ENCODE measurements around the gene NRG3.

NRG3 gene

DNA sequence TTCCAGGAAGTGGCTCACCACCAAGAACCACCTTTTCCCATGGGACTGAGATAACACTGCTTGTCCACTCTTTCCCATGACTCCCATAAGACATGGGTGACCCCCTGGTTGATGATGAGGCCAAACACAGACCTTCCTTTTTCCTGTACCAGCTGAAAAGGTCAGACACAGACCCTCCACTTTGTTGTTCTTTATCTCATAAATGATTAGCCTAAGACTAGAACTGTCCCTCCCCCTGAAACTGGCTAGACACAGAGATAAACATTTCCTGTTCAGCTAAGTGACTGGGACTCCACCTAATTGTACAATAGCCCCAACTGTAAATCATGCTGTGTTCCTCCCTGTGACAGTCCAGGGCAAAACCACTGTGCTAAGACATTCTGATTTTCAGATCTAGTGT is 8.2 kb upstream of the NRG3 start:
- Histone ChIP-seq H3K9me3 (ENCODE audit: control insufficient read depth, low read length) (no peaks in the 10 kb centered on the region), H3K27ac (ENCODE audit: low read depth, low read length, severe bottlenecking) (peak overlapping the region; percentile 65), H3K36me3 (ENCODE audit: control insufficient read depth, insufficient read depth, low read length) (no peaks in the 10 kb centered on the region), H3K4me1 (ENCODE audit: control insufficient read depth, insufficient read depth, low read length, poor library complexity, severe bottlenecking) (peaks cover 26% of the 10 kb centered on the region), H3K4me3 (ENCODE audit: extremely low read depth, insufficient read depth, low read length, poor library complexity, severe bottlenecking) (no peak overlapping the region)

DNA sequence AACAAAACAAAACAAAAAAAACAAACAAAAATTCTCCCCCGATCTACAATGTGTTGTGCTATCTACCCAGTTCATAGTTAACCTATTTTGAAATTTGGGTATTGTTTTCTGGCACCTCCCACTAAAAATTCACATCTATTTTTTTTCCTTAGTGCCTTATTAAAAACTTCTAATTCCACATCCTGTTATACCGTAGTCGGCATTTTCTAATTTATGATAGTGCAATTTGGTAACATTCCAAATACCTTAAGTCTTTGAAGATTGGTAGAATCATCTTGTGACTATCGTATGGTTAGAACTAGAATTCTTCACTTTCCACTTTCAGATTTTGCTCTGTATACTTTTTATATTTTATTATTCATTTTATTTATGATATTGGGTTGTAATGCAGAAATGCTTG is 4.5 kb upstream of the NRG3 start:
- Histone ChIP-seq H3K4me3 (ENCODE audit: extremely low read depth, insufficient read depth, low read length, poor library complexity, severe bottlenecking) (no peak overlapping the region), H3K27ac (ENCODE audit: low read depth, low read length, severe bottlenecking) (no peak overlapping the region), H3K4me1 (ENCODE audit: control insufficient read depth, insufficient read depth, low read length, poor library complexity, severe bottlenecking) (peaks cover 28% of the 10 kb centered on the region), H3K36me3 (ENCODE audit: control insufficient read depth, insufficient read depth, low read length) (no peaks in the 10 kb centered on the region), H3K9me3 (ENCODE audit: control insufficient read depth, low read length) (no peaks in the 10 kb centered on the region)
- WGBS, 2 experiments (ENCODE audit: insufficient coverage in 2 of 2) = 67% methylated on average over 1 of the region's 4 CpGs; no CpG with 5 or more reads in 1 of the 2 experiments

DNA sequence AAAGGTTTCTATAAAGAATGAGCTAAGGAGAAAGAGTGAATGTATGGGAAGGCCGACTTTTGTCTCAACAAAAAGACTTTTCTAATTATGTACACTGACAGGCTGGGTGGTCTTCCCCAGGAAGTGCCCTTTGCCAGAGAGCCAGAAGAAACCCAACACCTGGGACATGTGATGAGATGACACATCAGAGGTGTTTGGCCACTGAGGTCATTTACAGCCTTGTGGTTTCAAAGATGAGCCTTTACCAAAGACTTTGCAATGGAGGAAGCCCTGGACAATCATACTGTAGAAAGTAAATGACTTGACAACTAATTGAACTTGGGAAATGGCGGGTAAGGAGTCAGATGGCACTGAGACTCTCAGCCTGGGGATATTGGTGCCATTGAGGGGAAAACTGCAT is 3.4 kb upstream of the NRG3 start:
- Histone ChIP-seq H3K9me3 (ENCODE audit: control insufficient read depth, low read length) (no peaks in the 10 kb centered on the region), H3K36me3 (ENCODE audit: control insufficient read depth, insufficient read depth, low read length) (no peaks in the 10 kb centered on the region), H3K4me1 (ENCODE audit: control insufficient read depth, insufficient read depth, low read length, poor library complexity, severe bottlenecking) (peaks cover 21% of the 10 kb centered on the region), H3K27ac (ENCODE audit: low read depth, low read length, severe bottlenecking) (no peak overlapping the region), H3K4me3 (ENCODE audit: extremely low read depth, insufficient read depth, low read length, poor library complexity, severe bottlenecking) (no peak overlapping the region)
- WGBS, 2 experiments (ENCODE audit: insufficient coverage in 2 of 2) = 89 to 94% methylated on average over 1 of the region's 2 CpGs

- Histone ChIP-seq H3K4me1 (ENCODE audit: control insufficient read depth, insufficient read depth, low read length, poor library complexity, severe bottlenecking) (peaks cover 19% of the 10 kb centered on the region), H3K27ac (ENCODE audit: low read depth, low read length, severe bottlenecking) (no peak overlapping the region), H3K4me3 (ENCODE audit: extremely low read depth, insufficient read depth, low read length, poor library complexity, severe bottlenecking) (no peak overlapping the region), H3K9me3 (ENCODE audit: control insufficient read depth, low read length) (no peaks in the 10 kb centered on the region), H3K36me3 (ENCODE audit: control insufficient read depth, insufficient read depth, low read length) (no peaks in the 10 kb centered on the region)
- WGBS, 2 experiments (ENCODE audit: insufficient coverage in 2 of 2) = 52 to 72% methylated on average over 3 to 5 of the region's 6 CpGs
Measured at GRCh38 chr10:81872206-81872862, 2.7 kb upstream of the NRG3 start.

DNA sequence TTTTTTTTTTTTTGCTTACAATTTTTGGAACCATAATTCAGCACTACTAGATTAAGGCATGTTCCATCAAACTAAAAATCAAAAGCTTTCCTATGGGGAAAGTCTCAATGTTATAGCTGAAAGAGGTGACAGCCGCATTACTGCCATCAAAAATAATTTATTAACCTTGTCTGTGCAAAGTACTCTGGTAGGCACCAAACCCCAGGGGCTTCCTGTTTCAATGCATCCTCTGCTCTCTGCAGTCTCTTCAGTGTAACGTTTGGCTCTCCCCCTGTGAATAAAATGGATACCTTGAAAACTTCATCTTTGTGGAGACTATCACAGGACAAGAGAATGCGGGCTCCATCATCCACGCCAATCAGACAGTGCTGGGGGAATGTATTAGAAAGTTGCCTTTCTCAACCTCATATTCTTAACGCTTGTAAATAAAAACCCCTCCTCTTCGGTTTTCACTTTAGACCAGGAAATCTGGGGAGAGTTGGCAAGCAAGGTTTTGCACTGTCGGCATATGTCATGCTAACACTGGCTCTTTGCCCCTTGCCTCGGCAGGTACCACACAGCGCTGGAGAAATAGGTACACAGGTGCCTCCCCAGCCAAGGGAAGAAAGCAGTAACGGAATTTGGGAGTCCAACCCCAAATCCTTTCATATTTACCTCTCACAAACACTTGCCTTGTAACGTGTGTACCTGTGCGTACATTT is 1.6 kb upstream of the NRG3 start:
- no peak overlapping the region for H3K27ac ChIP-seq (ENCODE audit: low read depth, low read length, severe bottlenecking)
- H3K36me3 ChIP-seq (ENCODE audit: control insufficient read depth, insufficient read depth, low read length) = no peaks in the 10 kb centered on the region
- H3K9me3 ChIP-seq (ENCODE audit: control insufficient read depth, low read length) = no peaks in the 10 kb centered on the region
- WGBS, 2 experiments (ENCODE audit: insufficient coverage in 2 of 2) = 48 to 56% methylated on average over 3 to 6 of the region's 12 CpGs
- peak overlapping the region; percentile 45 for H3K4me3 ChIP-seq (ENCODE audit: extremely low read depth, insufficient read depth, low read length, poor library complexity, severe bottlenecking)
- peaks cover 11% of the 10 kb centered on the region for H3K4me1 ChIP-seq (ENCODE audit: control insufficient read depth, insufficient read depth, low read length, poor library complexity, severe bottlenecking)

GRCh38 chr10:81873932-81874816 is 820 bp upstream of the NRG3 start:
- Histone ChIP-seq H3K9me3 (ENCODE audit: control insufficient read depth, low read length) (no peaks in the 10 kb centered on the region), H3K27ac (ENCODE audit: low read depth, low read length, severe bottlenecking) (no peak overlapping the region), H3K36me3 (ENCODE audit: control insufficient read depth, insufficient read depth, low read length) (no peaks in the 10 kb centered on the region), H3K4me1 (ENCODE audit: control insufficient read depth, insufficient read depth, low read length, poor library complexity, severe bottlenecking) (peaks cover 11% of the 10 kb centered on the region), H3K4me3 (ENCODE audit: extremely low read depth, insufficient read depth, low read length, poor library complexity, severe bottlenecking) (peak overlapping the region; percentile 45)
- 0% methylated on average over 55 to 61 of the region's 80 CpGs for WGBS, 2 experiments (ENCODE audit: insufficient coverage in 2 of 2)

DNA sequence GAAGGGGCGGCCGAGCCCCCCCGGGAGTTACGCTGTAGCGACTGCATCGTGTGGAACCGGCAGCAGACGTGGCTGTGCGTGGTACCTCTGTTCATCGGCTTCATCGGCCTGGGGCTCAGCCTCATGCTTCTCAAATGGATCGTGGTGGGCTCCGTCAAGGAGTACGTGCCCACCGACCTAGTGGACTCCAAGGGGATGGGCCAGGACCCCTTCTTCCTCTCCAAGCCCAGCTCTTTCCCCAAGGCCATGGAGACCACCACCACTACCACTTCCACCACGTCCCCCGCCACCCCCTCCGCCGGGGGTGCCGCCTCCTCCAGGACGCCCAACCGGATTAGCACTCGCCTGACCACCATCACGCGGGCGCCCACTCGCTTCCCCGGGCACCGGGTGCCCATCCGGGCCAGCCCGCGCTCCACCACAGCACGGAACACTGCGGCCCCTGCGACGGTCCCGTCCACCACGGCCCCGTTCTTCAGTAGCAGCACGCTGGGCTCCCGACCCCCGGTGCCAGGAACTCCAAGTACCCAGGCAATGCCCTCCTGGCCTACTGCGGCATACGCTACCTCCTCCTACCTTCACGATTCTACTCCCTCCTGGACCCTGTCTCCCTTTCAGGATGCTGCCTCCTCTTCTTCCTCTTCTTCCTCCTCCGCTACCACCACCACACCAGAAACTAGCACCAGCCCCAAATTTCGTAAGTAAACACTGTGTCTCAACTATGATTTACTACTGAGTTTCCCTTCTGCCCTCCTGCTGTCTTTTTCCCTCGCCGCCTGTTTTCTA is 666 bp downstream of the NRG3 start:
- Histone ChIP-seq H3K4me1 (ENCODE audit: control insufficient read depth, insufficient read depth, low read length, poor library complexity, severe bottlenecking) (peaks cover 11% of the 10 kb centered on the region), H3K9me3 (ENCODE audit: control insufficient read depth, low read length) (no peaks in the 10 kb centered on the region), H3K27ac (ENCODE audit: low read depth, low read length, severe bottlenecking) (no peak overlapping the region), H3K4me3 (ENCODE audit: extremely low read depth, insufficient read depth, low read length, poor library complexity, severe bottlenecking) (peak overlapping the region; percentile 41), H3K36me3 (ENCODE audit: control insufficient read depth, insufficient read depth, low read length) (no peaks in the 10 kb centered on the region)
- WGBS, 2 experiments (ENCODE audit: insufficient coverage in 2 of 2) = 0 to 1% methylated on average over 37 to 47 of the region's 49 CpGs

DNA sequence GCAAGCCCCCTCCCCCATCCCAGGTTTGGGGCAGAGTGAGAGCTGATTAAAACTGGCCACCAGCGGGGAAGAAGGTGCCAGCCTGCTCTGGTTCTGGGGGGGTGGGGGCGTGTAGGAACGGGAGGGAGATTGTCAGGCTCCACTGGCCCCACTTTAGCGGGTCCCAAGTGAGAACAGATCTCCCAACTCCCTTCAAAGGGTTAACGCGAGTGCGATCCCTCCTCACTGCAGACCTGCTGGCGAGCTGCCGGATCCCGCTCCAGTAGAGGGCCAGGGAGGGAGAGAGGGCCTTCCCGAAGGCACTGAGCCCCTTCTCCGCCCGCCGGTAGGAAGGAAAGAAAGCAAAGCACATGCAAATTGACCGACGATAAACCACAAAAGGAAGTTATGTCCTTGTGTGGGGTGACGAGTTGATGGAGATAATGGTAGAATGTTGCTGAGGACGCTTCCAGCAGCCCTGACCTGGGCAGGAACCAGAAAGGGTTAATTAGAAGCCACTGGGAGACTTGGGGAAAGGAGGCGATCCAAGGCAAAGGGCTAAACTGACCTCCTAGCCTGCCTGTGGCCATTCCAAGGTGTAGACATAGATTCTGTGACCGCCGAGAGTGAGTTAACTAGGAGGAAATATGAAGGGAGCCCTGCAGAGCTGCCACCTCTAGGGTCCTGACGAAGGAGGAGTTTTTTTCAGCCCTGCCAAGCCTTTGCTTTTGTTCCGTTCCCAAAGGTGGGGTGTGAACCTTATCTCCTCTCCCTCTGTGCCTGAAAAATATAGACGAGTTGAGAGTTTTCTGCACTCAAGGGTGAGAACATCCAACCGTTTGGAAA is 1.5 kb downstream of the NRG3 start:
- peaks cover 11% of the 10 kb centered on the region for H3K4me1 ChIP-seq (ENCODE audit: control insufficient read depth, insufficient read depth, low read length, poor library complexity, severe bottlenecking)
- 1 to 7% methylated on average over 14 of the region's 25 CpGs for WGBS, 2 experiments (ENCODE audit: insufficient coverage in 2 of 2)

GRCh38 chr10:81877596-81877995 is 2.6 kb downstream of the NRG3 start:
- Histone ChIP-seq H3K4me3 (ENCODE audit: extremely low read depth, insufficient read depth, low read length, poor library complexity, severe bottlenecking) (peak overlapping the region; percentile 41), H3K9me3 (ENCODE audit: control insufficient read depth, low read length) (no peaks in the 10 kb centered on the region), H3K27ac (ENCODE audit: low read depth, low read length, severe bottlenecking) (no peak overlapping the region), H3K4me1 (ENCODE audit: control insufficient read depth, insufficient read depth, low read length, poor library complexity, severe bottlenecking) (peaks cover 8% of the 10 kb centered on the region), H3K36me3 (ENCODE audit: control insufficient read depth, insufficient read depth, low read length) (no peaks in the 10 kb centered on the region)
- 36 to 56% methylated on average over 2 of the region's 2 CpGs for WGBS, 2 experiments (ENCODE audit: insufficient coverage in 2 of 2)

More for the DNA sequence above, 1.5 kb downstream of the NRG3 start:
- H3K4me3 ChIP-seq (ENCODE audit: extremely low read depth, insufficient read depth, low read length, poor library complexity, severe bottlenecking) = peak overlapping the region; percentile 41
- H3K27ac ChIP-seq (ENCODE audit: low read depth, low read length, severe bottlenecking) = no peak overlapping the region
- H3K36me3 ChIP-seq (ENCODE audit: control insufficient read depth, insufficient read depth, low read length) = no peaks in the 10 kb centered on the region
- no peaks in the 10 kb centered on the region for H3K9me3 ChIP-seq (ENCODE audit: control insufficient read depth, low read length)
